ENCODE results near the gene MEGF8.

Gene MEGF8

DNA sequence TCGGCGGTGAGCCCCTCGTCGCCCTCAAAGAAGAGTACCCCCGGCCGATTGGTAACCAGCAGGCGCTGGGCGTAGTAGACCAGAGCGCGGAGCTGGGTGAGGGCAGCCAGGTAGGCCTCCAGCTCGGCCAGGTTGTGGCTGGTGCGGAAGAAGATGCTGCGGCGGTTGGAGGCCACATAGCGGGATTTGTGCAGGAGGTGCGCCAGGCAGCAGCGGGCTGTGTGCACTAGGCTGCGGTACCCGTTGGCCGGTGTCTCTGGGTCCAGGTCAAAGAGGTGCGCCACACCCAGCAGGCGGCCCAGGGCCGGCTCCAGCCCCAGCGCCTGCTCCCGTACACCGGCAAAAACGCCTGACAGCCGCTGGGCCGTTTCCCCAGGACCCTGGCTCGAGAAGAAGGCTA lies 84.9 kb downstream of the MEGF8 start:
- peaks cover 30% of the 10 kb centered on the region for H3K36me3 Mint-ChIP-seq (ENCODE audit: low read depth)

DNA sequence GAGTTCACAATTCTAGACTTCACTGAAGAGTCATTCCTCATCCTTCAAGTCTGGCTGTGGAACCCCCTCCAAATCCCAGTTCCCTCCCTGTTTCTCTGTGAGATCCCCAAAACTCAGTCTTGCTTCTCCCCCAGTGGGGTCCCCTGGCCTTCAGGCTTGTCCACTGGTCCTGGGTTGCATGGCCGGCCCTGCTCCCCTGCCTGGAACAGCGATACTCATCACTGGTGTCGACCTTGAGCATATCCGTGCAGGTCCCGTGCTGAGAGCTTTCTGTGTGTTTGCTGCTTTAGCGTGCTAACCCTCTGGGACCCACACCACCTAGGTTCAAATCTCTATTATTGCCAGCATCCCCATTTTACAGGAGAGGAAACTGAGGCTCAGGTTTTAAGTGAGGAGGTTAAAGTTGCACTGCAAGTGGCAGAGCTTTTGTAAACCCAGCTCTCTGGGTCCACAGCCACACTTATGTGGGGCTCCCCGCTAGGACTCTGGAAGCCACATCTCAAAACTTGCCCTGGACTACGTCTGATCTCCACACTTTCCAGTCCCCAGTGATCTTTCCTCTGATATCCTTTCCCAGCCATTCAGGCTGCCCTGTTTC lies 86.2 kb downstream of the MEGF8 start:
- H3K4me3 Mint-ChIP-seq: no peak overlapping the region
- H3K9me3 Mint-ChIP-seq: no peaks in the 10 kb centered on the region
- H3K4me1 Mint-ChIP-seq (ENCODE audit: low read depth): no peaks in the 10 kb centered on the region
- H3K36me3 Mint-ChIP-seq (ENCODE audit: low read depth): peaks cover 30% of the 10 kb centered on the region
- no peak overlapping the region for H3K27ac Mint-ChIP-seq
- peaks cover 15% of the 10 kb centered on the region for H3K27me3 Mint-ChIP-seq
- intact Hi-C loops (cut with micrococcal nuclease): no loop called here

More for the DNA sequence above, 84.9 kb downstream of the MEGF8 start:
- Mint-ChIP-seq H3K27ac (no peak overlapping the region), H3K4me3 (no peak overlapping the region), H3K9me3 (no peaks in the 10 kb centered on the region), H3K4me1 (ENCODE audit: low read depth) (no peaks in the 10 kb centered on the region), H3K27me3 (peaks cover 11% of the 10 kb centered on the region)
- intact Hi-C loops (cut with micrococcal nuclease): no loop called here

DNA sequence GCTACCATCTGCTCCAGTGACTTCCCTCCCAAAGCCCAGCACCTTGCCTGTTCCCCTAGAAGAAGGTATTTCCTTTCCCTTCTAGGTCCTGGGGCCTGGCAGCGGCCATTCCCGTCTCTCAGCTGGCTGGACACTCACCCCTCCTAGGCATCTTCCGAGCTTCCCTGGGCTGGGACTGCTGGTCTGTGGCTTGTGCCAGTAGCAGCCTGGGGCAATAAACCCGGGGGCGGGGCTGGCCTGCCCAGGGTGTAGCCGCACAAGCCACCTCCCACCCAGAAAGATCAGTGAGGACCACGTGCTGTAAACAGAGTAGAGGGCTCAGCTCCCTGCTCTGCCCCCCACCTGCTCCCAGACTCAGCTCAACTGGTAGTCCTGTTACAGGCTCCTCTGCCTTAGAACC lies 86.8 kb downstream of the MEGF8 start:
- Mint-ChIP-seq H3K4me3 (no peak overlapping the region), H3K36me3 (ENCODE audit: low read depth) (peaks cover 25% of the 10 kb centered on the region), H3K27ac (no peak overlapping the region), H3K27me3 (peaks cover 15% of the 10 kb centered on the region), H3K4me1 (ENCODE audit: low read depth) (no peaks in the 10 kb centered on the region), H3K9me3 (no peaks in the 10 kb centered on the region)
- intact Hi-C loops (cut with micrococcal nuclease): no loop called here

DNA sequence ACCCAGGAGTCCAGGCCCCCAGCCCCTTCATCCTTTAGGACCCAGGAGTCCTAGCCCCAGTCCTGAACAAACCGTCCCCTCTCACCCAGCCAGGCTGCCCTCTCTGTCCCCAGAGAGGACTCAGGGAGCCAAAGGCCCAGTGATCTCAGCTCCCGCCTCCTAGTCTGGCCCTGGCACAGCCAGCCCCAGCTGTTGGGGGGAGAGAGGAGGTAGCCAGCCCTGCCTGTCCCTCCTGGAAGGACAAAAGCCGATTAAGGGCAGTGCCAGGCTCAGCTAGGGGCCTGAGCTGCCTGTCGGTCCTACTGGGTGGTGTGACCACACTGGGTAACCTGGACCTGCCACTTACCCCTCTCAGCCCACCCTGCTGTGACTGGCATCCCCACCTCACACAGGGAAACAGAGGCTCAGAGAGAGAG lies 87.2 kb downstream of the MEGF8 start:
- no peaks in the 10 kb centered on the region for H3K9me3 Mint-ChIP-seq

DNA sequence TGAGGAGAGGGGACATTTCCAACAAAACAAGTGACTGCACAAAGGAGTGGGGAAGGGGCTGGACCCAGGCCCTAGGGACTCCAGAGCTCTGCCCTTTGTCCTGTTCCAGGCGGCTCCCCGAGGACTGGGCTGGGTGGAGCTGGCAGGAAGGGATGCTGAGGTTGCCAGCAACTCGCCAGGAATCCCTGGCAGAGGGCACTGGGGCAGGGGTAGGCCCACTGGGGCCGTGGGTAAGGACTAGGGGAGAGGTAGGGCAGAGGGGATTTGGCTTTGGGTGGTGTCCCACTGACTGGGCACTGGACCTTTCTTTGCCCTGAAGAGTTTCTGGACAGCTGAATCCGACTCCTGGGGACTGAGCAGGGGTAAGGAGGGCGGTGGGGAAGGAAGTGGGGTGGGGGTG lies 93.9 kb downstream of the MEGF8 start:
- Mint-ChIP-seq H3K4me3 (no peak overlapping the region), H3K4me1 (ENCODE audit: low read depth) (peaks cover 29% of the 10 kb centered on the region), H3K27ac (no peak overlapping the region), H3K27me3 (peaks cover 53% of the 10 kb centered on the region), H3K9me3 (no peaks in the 10 kb centered on the region), H3K36me3 (ENCODE audit: low read depth) (no peaks in the 10 kb centered on the region)
- intact Hi-C loops (cut with micrococcal nuclease): no loop called here

More for the DNA sequence above, 87.2 kb downstream of the MEGF8 start:
- intact Hi-C loops (cut with micrococcal nuclease): no loop called here
- H3K27ac Mint-ChIP-seq: no peak overlapping the region
- H3K4me1 Mint-ChIP-seq (ENCODE audit: low read depth): no peaks in the 10 kb centered on the region
- H3K36me3 Mint-ChIP-seq (ENCODE audit: low read depth): peaks cover 21% of the 10 kb centered on the region
- H3K27me3 Mint-ChIP-seq: peaks cover 15% of the 10 kb centered on the region
- no peak overlapping the region for H3K4me3 Mint-ChIP-seq

DNA sequence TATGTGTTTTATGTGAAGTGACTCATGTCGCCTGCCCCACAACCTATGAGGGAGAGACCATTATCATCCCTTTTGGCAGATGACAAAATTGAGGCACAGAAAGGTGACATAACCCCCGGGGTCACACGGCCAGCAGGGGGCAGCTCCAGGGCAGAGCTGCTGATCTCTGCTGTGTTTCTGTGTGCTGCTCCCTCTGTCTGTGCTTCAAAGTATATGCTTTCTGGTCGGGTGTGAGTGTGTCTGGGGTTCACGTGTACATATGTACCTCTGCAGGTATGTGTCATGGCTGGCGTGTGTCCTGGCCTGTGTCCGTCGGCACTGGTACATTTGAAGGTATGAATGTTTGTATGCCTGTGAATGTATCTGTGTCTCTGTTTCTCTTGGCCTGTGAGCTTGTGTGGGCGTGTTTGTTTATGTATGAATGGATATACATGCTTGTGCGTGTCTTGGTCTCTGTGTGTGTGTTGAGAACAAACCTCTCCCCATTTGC lies 94.7 kb downstream of the MEGF8 start:
- Mint-ChIP-seq H3K36me3 (ENCODE audit: low read depth) (no peaks in the 10 kb centered on the region), H3K27ac (no peak overlapping the region), H3K4me3 (no peak overlapping the region), H3K9me3 (no peaks in the 10 kb centered on the region), H3K4me1 (ENCODE audit: low read depth) (peaks cover 32% of the 10 kb centered on the region), H3K27me3 (peaks cover 60% of the 10 kb centered on the region)
- intact Hi-C loops (cut with micrococcal nuclease): no loop called here

DNA sequence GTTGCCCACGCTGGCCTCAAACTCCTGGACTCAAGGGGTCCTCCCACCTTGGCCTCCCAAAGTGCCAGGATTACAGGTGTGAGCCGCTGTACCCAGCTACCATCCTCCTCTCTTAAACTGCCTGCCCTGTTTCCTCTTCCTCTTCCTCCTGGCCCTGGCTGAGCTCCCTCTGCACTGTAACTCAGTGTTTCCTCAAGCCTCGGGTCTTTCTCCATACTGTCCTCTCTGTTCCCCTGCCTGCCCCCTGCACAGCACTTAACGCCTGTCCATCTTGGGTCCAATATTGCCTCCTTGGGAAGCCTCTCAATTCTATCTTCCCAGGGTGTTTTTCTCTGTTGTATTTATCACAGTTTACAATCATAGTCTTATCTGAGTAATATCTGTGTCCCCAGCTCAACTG lies 95.7 kb downstream of the MEGF8 start:
- intact Hi-C loops (cut with micrococcal nuclease): no loop called here
- no peak overlapping the region for H3K27ac Mint-ChIP-seq
- H3K36me3 Mint-ChIP-seq (ENCODE audit: low read depth): no peaks in the 10 kb centered on the region
- H3K27me3 Mint-ChIP-seq: peaks cover 64% of the 10 kb centered on the region
- H3K4me1 Mint-ChIP-seq (ENCODE audit: low read depth): peaks cover 32% of the 10 kb centered on the region
- no peaks in the 10 kb centered on the region for H3K9me3 Mint-ChIP-seq
- H3K4me3 Mint-ChIP-seq: no peak overlapping the region

DNA sequence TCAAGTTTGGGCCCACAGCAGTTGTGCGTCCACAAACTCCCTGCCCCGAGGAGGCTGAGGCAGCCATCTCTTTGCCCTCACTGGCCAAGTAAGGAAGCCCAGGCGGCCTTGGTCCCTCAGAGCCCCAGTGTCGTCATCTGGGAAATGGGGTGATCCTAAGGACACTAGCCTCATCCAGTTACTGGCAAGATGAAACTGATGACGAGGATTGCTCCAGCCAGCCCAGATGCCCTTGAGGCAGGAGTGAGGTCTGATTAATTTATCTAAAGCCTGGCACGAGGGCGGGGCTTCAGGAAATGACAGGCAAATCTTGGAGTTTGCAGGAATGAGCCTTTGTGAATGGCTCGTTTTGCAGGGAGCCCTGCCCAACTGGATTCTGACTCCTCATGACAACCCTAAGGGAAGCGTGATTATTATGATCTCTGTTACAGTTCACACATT lies 96.2 kb downstream of the MEGF8 start:
- H3K4me1 Mint-ChIP-seq (ENCODE audit: low read depth): peaks cover 32% of the 10 kb centered on the region
- no peaks in the 10 kb centered on the region for H3K36me3 Mint-ChIP-seq (ENCODE audit: low read depth)
- no peak overlapping the region for H3K27ac Mint-ChIP-seq
- no peak overlapping the region for H3K4me3 Mint-ChIP-seq
- H3K9me3 Mint-ChIP-seq: no peaks in the 10 kb centered on the region
- intact Hi-C loops (cut with micrococcal nuclease): no loop called here
- peaks cover 68% of the 10 kb centered on the region for H3K27me3 Mint-ChIP-seq

DNA sequence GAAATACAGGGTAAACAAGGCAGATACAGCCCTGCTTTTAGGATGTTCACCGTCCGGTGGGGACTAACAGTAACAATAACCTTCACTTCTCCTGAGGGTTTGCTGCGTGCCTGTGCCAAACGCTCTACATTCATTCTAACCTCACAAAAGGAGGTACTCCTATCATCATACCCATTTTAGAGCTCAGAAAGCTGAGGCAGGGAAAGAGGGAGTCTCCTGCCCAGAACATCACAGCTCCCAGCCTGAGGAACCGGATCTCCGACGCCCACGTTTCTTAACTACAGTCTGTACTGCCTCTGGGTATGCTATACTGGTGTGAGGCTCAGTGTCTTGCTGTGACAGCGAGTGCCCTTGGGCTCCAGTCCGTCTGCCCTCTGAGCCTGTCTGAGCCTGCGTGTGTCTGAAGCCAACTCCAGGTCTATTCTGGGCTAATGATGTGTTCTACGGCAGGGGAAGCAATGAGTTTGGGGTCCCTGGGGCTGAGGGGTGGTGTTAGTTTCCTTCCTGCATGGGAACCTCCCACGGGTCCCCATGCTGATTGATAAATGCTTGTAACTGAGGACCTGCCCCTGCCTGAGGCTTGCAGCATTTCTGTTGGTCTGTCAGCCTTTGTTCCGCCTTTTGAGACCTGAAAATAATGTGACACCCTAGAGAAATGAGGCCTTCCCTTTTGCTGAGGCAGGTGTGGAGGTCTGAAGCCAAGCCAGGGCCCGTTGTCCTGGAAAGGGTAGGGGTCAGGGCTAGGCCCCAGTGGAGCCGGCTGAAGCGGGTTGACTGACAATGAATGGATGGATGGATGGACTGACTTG lies 96.9 kb downstream of the MEGF8 start:
- Mint-ChIP-seq H3K27ac (no peak overlapping the region), H3K27me3 (peaks cover 74% of the 10 kb centered on the region), H3K4me3 (peak overlapping the region; percentile 77), H3K4me1 (ENCODE audit: low read depth) (peaks cover 32% of the 10 kb centered on the region), H3K36me3 (ENCODE audit: low read depth) (no peaks in the 10 kb centered on the region), H3K9me3 (no peaks in the 10 kb centered on the region)
- intact Hi-C loops (cut with micrococcal nuclease): no loop called here

DNA sequence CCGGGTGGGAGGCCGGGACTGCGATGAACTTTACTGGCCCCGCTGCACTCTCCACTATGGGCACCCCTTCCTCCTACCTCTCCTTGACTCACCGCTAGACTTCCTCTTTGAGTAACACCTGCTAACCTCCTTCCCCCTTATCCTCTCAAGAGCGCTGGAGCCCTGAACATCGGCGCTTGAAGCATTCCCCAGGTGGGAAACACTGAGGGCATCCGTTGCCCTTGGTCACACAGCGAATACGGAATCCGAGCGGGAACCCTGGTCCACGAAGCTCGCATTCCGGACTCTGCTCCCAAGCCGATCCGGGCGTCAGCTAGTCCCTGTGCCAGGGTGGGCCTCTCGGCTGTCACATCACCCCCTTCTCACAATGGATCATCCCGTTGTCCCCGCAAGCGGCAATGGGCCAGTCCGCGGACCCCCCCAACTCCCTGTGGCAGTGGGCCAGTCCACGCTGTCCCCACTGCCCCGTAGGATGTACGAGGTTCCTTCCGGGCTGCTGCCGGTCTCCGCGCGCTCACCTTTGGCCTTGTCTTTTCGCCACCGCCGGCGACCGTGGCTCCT lies 97.5 kb downstream of the MEGF8 start:
- intact Hi-C loops (cut with micrococcal nuclease): no loop called here
- no peaks in the 10 kb centered on the region for H3K9me3 Mint-ChIP-seq
- no peak overlapping the region for H3K27ac Mint-ChIP-seq
- peaks cover 32% of the 10 kb centered on the region for H3K4me1 Mint-ChIP-seq (ENCODE audit: low read depth)
- H3K4me3 Mint-ChIP-seq: peak overlapping the region; percentile 77
- peaks cover 74% of the 10 kb centered on the region for H3K27me3 Mint-ChIP-seq
- no peaks in the 10 kb centered on the region for H3K36me3 Mint-ChIP-seq (ENCODE audit: low read depth)

DNA sequence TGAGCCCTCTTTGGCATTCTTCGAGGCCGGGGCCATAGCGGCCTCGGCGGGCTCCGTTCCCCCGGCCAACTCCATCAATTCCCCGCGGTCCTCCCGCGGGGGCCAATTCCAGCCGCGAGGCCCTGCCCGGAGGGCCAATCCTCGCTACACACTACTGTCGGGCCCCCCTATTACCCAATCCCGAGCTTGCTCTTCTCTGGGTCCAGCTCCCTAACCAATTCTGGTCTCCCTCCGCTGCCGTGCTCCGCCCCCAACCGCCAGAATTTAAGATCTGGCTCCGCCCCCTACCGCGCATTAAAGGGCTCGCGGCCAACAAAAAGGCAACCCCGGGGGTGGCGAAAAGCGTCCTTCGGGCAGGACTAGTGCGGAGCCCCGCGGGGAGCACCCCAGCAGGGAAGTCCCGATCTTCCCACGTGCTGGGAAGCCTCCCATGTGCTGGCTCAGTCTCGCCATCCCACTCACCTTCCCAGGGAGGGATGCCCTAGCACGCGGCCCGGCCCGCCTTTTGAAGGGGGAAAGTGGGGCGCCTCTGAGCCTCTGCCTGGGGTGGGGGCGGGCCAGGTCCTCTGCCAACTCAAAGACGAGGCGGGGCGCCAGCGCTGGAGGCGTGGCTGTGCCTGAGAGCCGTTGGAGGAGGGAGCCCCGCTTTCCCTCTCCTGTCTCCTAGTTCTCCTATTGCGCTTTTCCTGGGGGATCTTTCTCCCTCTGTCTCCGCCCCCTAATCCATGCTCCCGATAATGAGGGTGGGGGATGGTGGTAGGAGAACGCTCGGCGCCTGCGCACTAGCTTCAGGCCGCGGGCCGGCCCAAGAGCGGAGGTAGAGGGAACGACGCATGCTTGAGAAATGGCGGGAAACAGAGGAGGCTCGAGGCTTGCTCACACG lies 98.3 kb downstream of the MEGF8 start:
- H3K27ac Mint-ChIP-seq: no peak overlapping the region
- intact Hi-C loops (cut with micrococcal nuclease): no loop called here
- peak overlapping the region; percentile 77 for H3K4me3 Mint-ChIP-seq
- no peaks in the 10 kb centered on the region for H3K9me3 Mint-ChIP-seq
- H3K27me3 Mint-ChIP-seq: peaks cover 77% of the 10 kb centered on the region
- no peaks in the 10 kb centered on the region for H3K36me3 Mint-ChIP-seq (ENCODE audit: low read depth)
- H3K4me1 Mint-ChIP-seq (ENCODE audit: low read depth): peaks cover 32% of the 10 kb centered on the region

DNA sequence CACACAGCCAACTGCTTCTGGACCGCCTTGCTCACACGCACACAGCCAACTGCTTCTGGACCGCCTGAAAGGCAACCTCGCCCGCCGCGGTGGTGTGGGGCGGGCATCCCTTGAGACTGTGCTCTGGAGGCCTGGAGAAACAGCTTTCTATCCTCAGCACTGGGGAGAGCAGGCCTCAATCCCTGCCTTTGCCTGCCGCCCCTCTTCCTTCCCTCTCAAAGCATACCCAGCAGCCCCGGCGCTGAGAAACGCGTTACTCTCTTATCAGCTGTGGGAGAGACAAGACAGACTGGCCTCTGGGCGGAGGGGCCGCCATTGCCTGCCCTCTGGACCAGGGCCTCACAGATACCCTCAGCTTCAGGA lies 98.9 kb downstream of the MEGF8 start:
- H3K27ac Mint-ChIP-seq: no peak overlapping the region
- no peaks in the 10 kb centered on the region for H3K9me3 Mint-ChIP-seq
- no peaks in the 10 kb centered on the region for H3K36me3 Mint-ChIP-seq (ENCODE audit: low read depth)
- H3K27me3 Mint-ChIP-seq: peaks cover 74% of the 10 kb centered on the region
- H3K4me1 Mint-ChIP-seq (ENCODE audit: low read depth): peaks cover 32% of the 10 kb centered on the region
- H3K4me3 Mint-ChIP-seq: peak overlapping the region; percentile 77
- intact Hi-C loops (cut with micrococcal nuclease): no loop called here

DNA sequence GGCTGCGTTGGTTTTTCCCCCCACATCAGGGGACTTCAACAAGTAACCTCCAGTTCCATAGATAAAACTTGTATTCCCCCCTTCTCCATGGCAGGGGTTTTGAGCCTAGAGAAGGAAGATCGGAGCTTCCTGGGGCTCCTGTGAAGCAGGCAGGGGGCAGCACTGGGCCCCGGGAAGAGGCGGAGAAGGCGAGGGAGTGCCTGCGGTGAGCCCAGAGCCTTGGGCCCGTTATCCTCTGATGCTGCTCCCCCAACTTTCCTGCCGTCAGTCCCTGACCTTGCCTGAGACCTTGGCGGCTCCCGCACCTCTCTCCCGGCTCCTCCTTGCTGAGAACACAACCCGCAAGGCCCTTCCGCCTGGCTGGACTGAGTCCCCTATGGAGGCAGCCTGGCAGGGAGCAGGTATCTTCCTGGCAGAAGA lies 99.3 kb downstream of the MEGF8 start:
- Mint-ChIP-seq H3K4me1 (ENCODE audit: low read depth) (peaks cover 32% of the 10 kb centered on the region), H3K27me3 (peaks cover 70% of the 10 kb centered on the region), H3K4me3 (no peak overlapping the region), H3K9me3 (no peaks in the 10 kb centered on the region), H3K36me3 (ENCODE audit: low read depth) (no peaks in the 10 kb centered on the region), H3K27ac (no peak overlapping the region)
- intact Hi-C loops (cut with micrococcal nuclease): no loop called here
